Measurements from ENCODE around the gene TOR1AIP1.

TOR1AIP1 gene

GRCh38 chr1:179939941-179940340 lies 57.9 kb downstream of the TOR1AIP1 start:
- TF ChIP-seq ZFX (IDR thresholded peaks at IDR 0.05; ENCODE audit: borderline replicate concordance) (no peak), CTCF (IDR thresholded peaks at IDR 0.05) (no peak)
- H3K27ac ChIP-seq, result no peak overlapping the region

GRCh38 chr1:179941454-179941853 lies 59.4 kb downstream of the TOR1AIP1 start:
- TF ChIP-seq CTCF (IDR thresholded peaks at IDR 0.05) (no peak), ZFX (IDR thresholded peaks at IDR 0.05; ENCODE audit: borderline replicate concordance) (no peak)
- H3K27ac ChIP-seq, result no peak overlapping the region

GRCh38 chr1:179950651-179951050 lies 68.6 kb downstream of the TOR1AIP1 start:
- H3K27ac ChIP-seq, result no peak overlapping the region
- TF ChIP-seq ZFX (IDR thresholded peaks at IDR 0.05; ENCODE audit: borderline replicate concordance) (no peak), CTCF (IDR thresholded peaks at IDR 0.05) (no peak)

DNA sequence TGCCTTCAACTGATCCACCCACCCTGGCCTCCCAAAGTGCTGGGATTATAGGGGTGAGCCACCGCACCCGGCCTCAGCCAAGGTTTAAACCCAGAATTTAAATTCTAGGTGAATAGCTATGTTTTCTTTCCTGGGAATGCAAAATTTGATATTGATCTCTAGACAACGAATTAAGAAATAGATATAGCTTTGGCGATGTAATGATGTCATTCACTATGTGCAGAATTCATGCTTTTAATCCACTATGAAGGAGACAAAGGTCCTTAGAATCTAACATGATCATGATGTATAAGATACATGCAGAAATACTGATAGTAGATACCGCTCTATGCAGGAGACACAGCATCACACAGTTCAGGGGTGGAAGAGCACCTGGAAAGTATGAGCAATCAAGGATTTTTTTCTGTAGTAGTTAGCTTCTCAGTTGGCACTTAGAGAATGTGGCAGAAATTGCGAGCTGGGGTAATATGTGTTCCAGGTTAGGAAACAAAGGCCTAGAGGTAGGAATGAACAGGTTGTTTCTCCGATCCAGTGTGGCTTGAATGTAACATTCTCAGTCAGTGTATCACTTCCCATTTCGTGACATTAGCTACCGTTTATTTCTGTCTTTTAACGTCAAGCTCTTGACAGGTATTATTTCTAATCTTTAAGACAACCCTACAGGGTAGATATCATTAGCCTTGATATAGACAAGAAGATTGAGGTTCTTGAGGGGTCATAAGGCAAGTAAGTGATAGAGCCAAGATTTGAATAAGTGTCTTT lies 69.5 kb downstream of the TOR1AIP1 start:
- no peak overlapping the region for H3K27ac ChIP-seq
- TF ChIP-seq CTCF (IDR thresholded peaks at IDR 0.05) (no peak), ZFX (IDR thresholded peaks at IDR 0.05; ENCODE audit: borderline replicate concordance) (no peak)

DNA sequence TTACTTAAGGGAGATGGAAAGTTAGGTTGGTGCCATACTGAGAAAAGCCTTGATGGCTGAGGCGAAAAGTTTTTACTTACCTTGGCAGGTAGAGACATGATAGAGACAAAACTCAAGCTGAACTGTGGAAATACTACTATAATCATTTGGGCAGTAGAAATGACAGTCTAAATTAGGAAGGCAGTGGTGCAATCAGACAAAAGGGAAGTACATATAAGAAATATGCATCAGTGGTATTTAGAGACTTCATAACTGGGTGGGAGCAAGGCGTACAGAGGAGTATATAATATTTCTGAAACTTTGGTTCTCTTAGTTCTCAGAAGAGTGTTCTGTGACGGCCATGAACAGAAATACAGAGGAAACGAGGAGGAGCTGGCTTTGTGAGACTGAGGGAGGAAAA lies 70.1 kb downstream of the TOR1AIP1 start:
- H3K27ac ChIP-seq, result no peak overlapping the region
- no peak for TF ChIP-seq CTCF (IDR thresholded peaks at IDR 0.05)
- no peak for TF ChIP-seq ZFX (IDR thresholded peaks at IDR 0.05; ENCODE audit: borderline replicate concordance)

DNA sequence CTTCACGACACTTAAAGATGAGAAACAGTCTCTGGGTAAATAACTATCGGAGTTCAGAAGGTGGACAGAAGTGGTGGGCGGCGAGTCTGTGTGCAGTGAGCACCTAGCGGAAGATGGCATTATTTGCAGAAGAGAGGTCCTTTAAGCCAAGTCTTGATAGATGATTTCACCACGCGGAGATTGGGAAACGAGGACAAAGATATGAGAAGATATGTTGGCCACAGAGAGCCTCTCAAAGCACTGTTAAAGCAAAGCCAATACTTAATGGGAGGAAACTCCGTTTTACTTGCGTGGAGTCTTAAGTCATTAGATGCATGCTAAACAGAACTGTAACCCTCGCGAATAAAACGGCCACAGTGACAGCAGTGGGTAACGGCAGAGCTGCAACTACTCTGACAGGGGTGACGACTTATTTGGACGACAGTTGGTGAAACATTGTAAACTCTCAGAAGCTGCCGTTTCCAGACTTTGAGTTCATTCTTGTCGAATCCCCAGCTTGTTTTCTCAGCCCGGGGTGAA lies 71.9 kb downstream of the TOR1AIP1 start:
- H3K27ac ChIP-seq, result peak overlapping the region; percentile 89
- no peak for TF ChIP-seq ZFX (IDR thresholded peaks at IDR 0.05; ENCODE audit: borderline replicate concordance)
- no peak; the same call in 1 of the 2 replicates for TF ChIP-seq CTCF (IDR thresholded peaks at IDR 0.05)

DNA sequence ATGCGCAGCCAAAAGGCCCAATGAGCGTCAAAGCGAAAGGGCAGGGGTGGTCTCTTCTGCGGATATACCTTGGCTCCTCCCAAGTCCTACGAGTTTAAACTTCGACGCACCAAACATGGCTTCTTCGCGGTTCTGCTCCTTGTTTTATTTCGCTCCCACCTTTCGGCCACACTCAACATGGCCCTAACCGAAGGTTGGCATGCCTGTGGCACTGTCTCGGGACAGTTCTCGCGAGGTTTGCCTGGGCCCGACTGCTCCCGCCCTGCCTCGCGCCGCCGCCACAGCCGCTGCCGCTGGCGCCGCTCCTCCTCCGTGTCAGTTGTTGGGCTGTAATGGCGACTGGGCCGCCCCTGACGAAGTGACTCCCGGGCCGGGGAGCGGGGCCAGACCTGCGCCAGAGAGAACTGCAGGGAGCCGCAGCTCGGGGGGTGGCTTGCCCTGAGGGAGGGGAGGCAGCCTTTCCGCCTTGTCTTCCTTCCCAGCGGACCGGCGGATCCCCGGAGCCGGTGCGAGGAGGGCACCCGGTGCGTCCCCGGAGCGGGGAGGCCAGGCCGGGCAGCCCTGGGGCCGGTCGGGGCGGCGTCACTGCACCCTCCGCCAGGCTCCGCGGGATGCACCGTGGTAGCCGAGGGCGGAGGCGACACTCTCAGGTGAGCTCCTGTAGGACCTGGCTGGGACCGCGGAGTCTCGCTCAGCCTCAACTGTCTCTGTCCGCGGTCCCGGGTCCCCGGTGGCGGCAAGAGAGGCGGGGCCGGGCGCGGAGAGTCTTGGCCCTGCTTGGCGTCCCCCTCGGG lies 72.6 kb downstream of the TOR1AIP1 start, which contains the start of gene CEP350:
CEP350 (plus strand) TSS at position 318 of the 794 bp plus-strand sequence. CDS start 31,372 bp downstream, outside the sequence.
- peak within 1 kb of the TSS; percentile 89 for H3K27ac ChIP-seq
- TF ChIP-seq CTCF (IDR thresholded peaks at IDR 0.05), result 0 out of 2 replicates have a peak, but pooled peaks have one; percentile 10
- TF ChIP-seq ZFX (IDR thresholded peaks at IDR 0.05; ENCODE audit: borderline replicate concordance), result no peak

Measured in 22Rv1 (cell line).